CD4-positive, CD25-positive, alpha-beta regulatory T cell (primary cell): ENCODE measurements around the gene SORCS1. TPM values are rescaled to one million over a fixed set of nuclear protein-coding genes. Genes with fewer than 3 reads are reported as not detected.

Experiments
- ATAC-seq, 2 donors: fragments of 150-1000 bp; cut with Tn5 transposase; one replicate each; pipeline ENCODE4 v1.10.0; 2021; ENCODE audit warnings: low read depth in 2 of 2, moderate number of reproducible peaks in 2 of 2, moderate library complexity in 1 of 2
- DNase-seq, 3 donors: peaks; one replicate each; pipeline versions ENCODE4 v3.0.0 to v3.0.0-alpha.2; 2012 to 2022; ENCODE audit warnings: mixed read lengths in 1 of 3
- H3K27ac ChIP-seq: one replicate; pipeline ENCODE4 v1.7.0; 2013; ENCODE audit warnings: mild to moderate bottlenecking, low read length; ENCODE audit not compliant: insufficient read depth, poor library complexity, severe bottlenecking
- H3K27me3 ChIP-seq: one replicate; pipeline ENCODE4 v1.7.0; 2013; ENCODE audit warnings: low read length; ENCODE audit not compliant: control insufficient read depth, insufficient read depth
- H3K36me3 ChIP-seq: one replicate; pipeline ENCODE4 v1.7.0; 2013; ENCODE audit warnings: mild to moderate bottlenecking, low read length, moderate library complexity; ENCODE audit not compliant: control insufficient read depth, insufficient read depth
- H3K4me1 ChIP-seq: 2 replicates; pipeline ENCODE4 v1.7.0; 2013; ENCODE audit warnings: mild to moderate bottlenecking, low read length; ENCODE audit not compliant: insufficient read depth, control insufficient read depth, poor library complexity, severe bottlenecking
- H3K4me3 ChIP-seq: one replicate; pipeline ENCODE4 v1.7.0; 2013; ENCODE audit warnings: low read depth, mild to moderate bottlenecking, low read length, moderate library complexity
- H3K9me3 ChIP-seq, 2 experiments: 1 replicate in 1 of 2; 2 replicates in 1 of 2; pipeline ENCODE4 v1.7.0; 2013; ENCODE audit warnings: low read length in 2 of 2, mild to moderate bottlenecking in 1 of 2, moderate library complexity in 1 of 2; ENCODE audit not compliant: control insufficient read depth in 2 of 2
- H3K27ac Mint-ChIP-seq, 3 donors: one replicate each; pipeline ENCODE4 v1.8.0; 2020 to 2022; ENCODE audit warnings: mild to moderate bottlenecking in 3 of 3, mixed read lengths in 3 of 3, moderate library complexity in 2 of 3
- H3K27me3 Mint-ChIP-seq: one replicate; pipeline ENCODE4 v1.8.0; 2022; ENCODE audit warnings: mild to moderate bottlenecking, mixed read lengths
- H3K36me3 Mint-ChIP-seq: one replicate; pipeline ENCODE4 v1.8.0; 2020; ENCODE audit warnings: mixed read lengths
- H3K4me1 Mint-ChIP-seq, 4 donors: one replicate each; pipeline ENCODE4 v1.8.0; 2020 to 2022; ENCODE audit warnings: mixed read lengths in 4 of 4, mild to moderate bottlenecking in 1 of 4
- H3K4me3 Mint-ChIP-seq, 4 donors: one replicate each; pipeline ENCODE4 v1.8.0; 2020 to 2022; ENCODE audit warnings: mild to moderate bottlenecking in 4 of 4, mixed read lengths in 4 of 4, moderate library complexity in 3 of 4
- H3K9me3 Mint-ChIP-seq, 7 donors: one replicate each; pipeline ENCODE4 v1.8.0; 2020 to 2022; ENCODE audit warnings: mixed read lengths in 7 of 7, mild to moderate bottlenecking in 3 of 7, moderate library complexity in 2 of 7
- polyA plus RNA-seq, 4 donors: library from polyadenylated mRNA; unstranded; fragments of 300-500 nt; fragmentation: Illumina TruSeq; gene quantifications; one replicate each; pipeline ENCODE4 v1.2.3, GENCODE V29; 2021
- total RNA-seq: library from RNA; stranded (reverse); gene quantifications from one replicate; pipeline ENCODE4 v1.2.3, GENCODE V29; 2022

SORCS1 gene
- total and polyA plus RNA-seq, 5 donors from 2014 or later, result not detected

DNA sequence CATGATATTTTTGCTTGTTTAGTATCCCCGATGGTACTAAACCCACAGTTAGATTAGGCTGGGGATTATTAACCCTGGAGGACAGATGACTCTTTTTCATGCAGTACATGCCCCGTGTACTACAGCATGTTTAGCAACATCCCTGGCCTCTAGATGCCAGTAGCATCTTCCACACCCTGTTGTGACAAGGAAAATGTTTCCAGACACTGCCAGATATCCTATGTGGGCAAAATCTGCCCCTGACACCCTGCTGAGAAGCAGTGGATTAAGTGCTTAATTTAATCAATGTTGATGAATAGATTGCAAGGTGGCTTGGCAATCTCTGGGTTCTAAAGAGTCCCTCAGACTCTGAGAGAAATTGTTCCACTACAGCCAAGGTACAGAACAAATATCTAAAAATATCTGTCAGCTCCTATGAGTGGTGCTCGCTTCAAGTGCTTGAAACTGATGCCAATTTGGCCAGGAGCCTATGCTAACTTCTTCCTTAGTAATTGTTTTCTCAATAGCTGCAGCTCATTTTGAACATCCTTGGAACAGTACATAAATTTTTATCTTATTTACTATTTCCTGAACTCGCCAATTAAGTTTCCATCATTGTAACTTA lies 247.0 kb downstream of the SORCS1 start:
- Histone ChIP-seq H3K4me1 (no peaks in the 10 kb centered on the region), H3K27ac (no peak overlapping the region)

DNA sequence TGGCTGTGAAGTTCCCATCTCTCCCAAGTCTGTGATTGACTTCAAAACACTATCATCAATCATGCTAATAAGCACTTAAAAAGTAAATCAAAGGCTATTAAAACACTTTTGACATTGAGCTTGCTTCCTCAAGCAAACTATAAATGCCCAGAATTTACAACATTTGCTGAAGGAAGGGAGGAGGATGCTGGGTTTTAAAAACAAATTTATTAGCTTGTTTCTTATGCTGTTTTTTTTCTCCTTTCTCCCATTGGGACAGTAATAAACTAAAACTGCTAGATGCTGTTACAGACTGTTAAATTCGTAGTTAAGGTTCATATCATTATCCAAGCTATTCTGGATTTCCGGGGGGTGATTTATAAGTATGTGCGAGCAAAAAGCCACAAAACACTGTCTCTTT lies 250.5 kb downstream of the SORCS1 start:
- Mint-ChIP-seq H3K4me1 (no peaks in the 10 kb centered on the region), H3K9me3 (peaks cover 0 to 11% (median 3%) of the 10 kb centered on the region in 7 donors), H3K4me3 (no peak overlapping the region), H3K27me3 (no peaks in the 10 kb centered on the region), H3K36me3 (no peaks in the 10 kb centered on the region), H3K27ac (no peak overlapping the region)
- ATAC-seq (no peak), DNase-seq (no peak)
- Histone ChIP-seq H3K4me3 (no peak overlapping the region), H3K27me3 (no peaks in the 10 kb centered on the region), H3K27ac (no peak overlapping the region), H3K36me3 (no peaks in the 10 kb centered on the region), H3K9me3 (peaks cover 0 to 1% of the 10 kb centered on the region in 2 experiments), H3K4me1 (no peaks in the 10 kb centered on the region)

More for the DNA sequence above, 247.0 kb downstream of the SORCS1 start:
- no peaks in the 10 kb centered on the region for H3K36me3 Mint-ChIP-seq
- H3K36me3 ChIP-seq, result no peaks in the 10 kb centered on the region
- no peak overlapping the region for H3K4me3 Mint-ChIP-seq
- no peak for ATAC-seq
- peaks cover 0 to 4% of the 10 kb centered on the region in 2 experiments for H3K9me3 ChIP-seq
- no peak overlapping the region for H3K27ac Mint-ChIP-seq
- H3K4me3 ChIP-seq, result no peak overlapping the region
- H3K27me3 Mint-ChIP-seq, result no peaks in the 10 kb centered on the region
- H3K4me1 Mint-ChIP-seq, result no peaks in the 10 kb centered on the region
- H3K27me3 ChIP-seq, result no peaks in the 10 kb centered on the region
- H3K9me3 Mint-ChIP-seq, result peaks cover 0 to 11% (median 6%) of the 10 kb centered on the region in 7 donors
- no peak for DNase-seq

DNA sequence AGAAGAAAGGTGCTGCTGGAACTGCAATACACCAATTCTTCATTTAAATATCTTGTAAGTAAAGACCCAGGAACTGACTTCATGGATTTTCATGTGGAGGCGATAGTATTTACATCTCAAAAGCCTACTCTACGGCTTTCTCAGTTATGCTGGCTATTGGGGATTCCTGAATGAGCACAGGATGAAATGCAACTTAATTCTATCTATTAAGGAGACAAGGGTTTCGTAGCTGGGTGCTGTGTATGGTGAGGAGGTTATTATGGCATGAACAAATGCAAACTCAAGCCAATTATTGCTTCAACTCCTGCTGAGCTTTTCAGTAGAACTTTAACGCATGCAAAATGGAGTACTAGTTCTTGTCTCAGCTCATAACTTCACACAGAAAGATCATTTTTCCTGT lies 251.2 kb downstream of the SORCS1 start:
- Histone ChIP-seq H3K36me3 (no peaks in the 10 kb centered on the region), H3K27ac (no peak overlapping the region), H3K27me3 (no peaks in the 10 kb centered on the region), H3K4me3 (no peak overlapping the region), H3K9me3 (peaks cover 0 to 1% of the 10 kb centered on the region in 2 experiments), H3K4me1 (no peaks in the 10 kb centered on the region)
- no peak overlapping the region for H3K4me3 Mint-ChIP-seq
- ATAC-seq, result no peak
- no peaks in the 10 kb centered on the region for H3K27me3 Mint-ChIP-seq
- DNase-seq, result no peak
- H3K9me3 Mint-ChIP-seq, result peaks cover 0 to 12% (median 5%) of the 10 kb centered on the region in 7 donors
- H3K27ac Mint-ChIP-seq, result no peak overlapping the region
- no peaks in the 10 kb centered on the region for H3K4me1 Mint-ChIP-seq
- H3K36me3 Mint-ChIP-seq, result no peaks in the 10 kb centered on the region

DNA sequence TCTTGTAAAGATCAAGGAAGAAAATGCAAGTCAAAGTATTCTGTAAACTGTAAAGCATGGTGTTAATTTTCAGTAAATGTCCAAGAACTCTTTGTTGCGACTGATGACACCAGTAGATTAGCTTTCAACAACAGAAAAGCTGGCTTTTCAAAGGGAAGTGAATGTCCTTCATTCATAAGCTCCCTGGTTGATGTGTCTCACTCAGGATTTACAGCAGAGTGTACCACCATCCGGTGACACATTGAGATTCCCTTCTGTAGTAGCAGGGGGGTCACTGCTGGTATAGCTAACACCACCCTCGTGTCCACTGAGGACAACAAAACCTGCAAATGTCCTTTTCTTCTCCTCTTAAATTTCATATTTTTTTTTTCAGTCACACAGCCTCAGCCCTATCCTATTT lies 253.4 kb downstream of the SORCS1 start:
- peaks cover 0 to 17% (median 6%) of the 10 kb centered on the region in 7 donors for H3K9me3 Mint-ChIP-seq
- no peak for ATAC-seq
- H3K9me3 ChIP-seq, result peaks cover 0 to 1% of the 10 kb centered on the region in 2 experiments

DNA sequence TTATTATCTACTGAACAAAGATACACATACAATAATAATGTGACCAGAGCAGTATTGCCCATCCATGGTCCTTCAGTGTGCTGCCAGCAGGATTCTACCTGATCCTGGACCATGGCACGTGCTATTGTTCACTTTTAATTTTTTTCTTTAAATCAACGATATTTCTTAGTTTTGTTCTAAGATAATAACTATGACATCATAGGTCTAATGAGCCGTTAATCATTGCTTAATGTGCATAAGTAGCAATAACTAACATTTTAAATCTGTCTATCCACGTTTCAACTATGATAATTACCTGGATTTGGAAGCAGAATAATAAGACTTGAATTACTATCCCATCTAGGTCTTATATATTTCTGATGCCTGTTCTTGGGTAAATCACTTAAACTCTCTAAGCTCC lies 253.8 kb downstream of the SORCS1 start:
- Mint-ChIP-seq H3K4me1 (no peaks in the 10 kb centered on the region), H3K36me3 (no peaks in the 10 kb centered on the region), H3K9me3 (peaks cover 0 to 17% (median 6%) of the 10 kb centered on the region in 7 donors), H3K27ac (no peak overlapping the region), H3K4me3 (no peak overlapping the region), H3K27me3 (no peaks in the 10 kb centered on the region)
- no peaks in the 10 kb centered on the region for H3K36me3 ChIP-seq
- no peak overlapping the region for H3K27ac ChIP-seq
- no peak overlapping the region for H3K4me3 ChIP-seq
- ATAC-seq, result no peak
- no peak for DNase-seq
- no peaks in the 10 kb centered on the region for H3K27me3 ChIP-seq
- H3K4me1 ChIP-seq, result no peaks in the 10 kb centered on the region
- H3K9me3 ChIP-seq, result peaks cover 0 to 1% of the 10 kb centered on the region in 2 experiments

More for the DNA sequence above, 253.4 kb downstream of the SORCS1 start:
- no peak for DNase-seq
- Mint-ChIP-seq H3K36me3 (no peaks in the 10 kb centered on the region), H3K4me1 (no peaks in the 10 kb centered on the region), H3K4me3 (no peak overlapping the region), H3K27me3 (no peaks in the 10 kb centered on the region), H3K27ac (no peak overlapping the region)
- no peaks in the 10 kb centered on the region for H3K27me3 ChIP-seq
- no peaks in the 10 kb centered on the region for H3K36me3 ChIP-seq
- H3K4me3 ChIP-seq, result no peak overlapping the region
- H3K27ac ChIP-seq, result no peak overlapping the region
- H3K4me1 ChIP-seq, result no peaks in the 10 kb centered on the region

DNA sequence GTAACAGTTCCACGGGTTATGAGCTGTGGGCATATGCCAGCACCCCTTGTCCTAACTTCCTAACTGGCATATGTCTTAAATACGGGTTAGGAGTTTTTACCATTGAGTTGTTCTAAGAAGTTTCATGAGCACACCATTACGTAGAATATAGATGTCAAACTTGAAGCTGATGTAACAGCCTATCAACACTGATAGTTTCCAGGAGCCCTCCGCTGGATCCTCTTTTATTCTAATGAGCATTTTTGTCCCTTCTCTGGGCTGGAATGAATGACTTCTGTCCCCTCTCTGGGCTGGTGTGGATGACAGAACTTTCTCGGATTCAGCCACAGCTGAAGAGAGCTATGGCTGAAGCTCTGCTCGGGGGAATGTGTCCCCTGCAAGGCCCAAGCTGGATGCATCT lies 256.3 kb downstream of the SORCS1 start:
- Histone ChIP-seq H3K9me3 (peaks cover 0 to 1% of the 10 kb centered on the region in 2 experiments), H3K4me3 (no peak overlapping the region), H3K27ac (no peak overlapping the region), H3K36me3 (no peaks in the 10 kb centered on the region), H3K27me3 (no peaks in the 10 kb centered on the region), H3K4me1 (no peaks in the 10 kb centered on the region)
- Mint-ChIP-seq H3K27ac (no peak overlapping the region), H3K9me3 (peaks cover 0 to 12% (median 8%) of the 10 kb centered on the region in 7 donors), H3K4me3 (no peak overlapping the region), H3K36me3 (no peaks in the 10 kb centered on the region), H3K27me3 (no peaks in the 10 kb centered on the region), H3K4me1 (no peaks in the 10 kb centered on the region)
- no peak for DNase-seq
- no peak for ATAC-seq

DNA sequence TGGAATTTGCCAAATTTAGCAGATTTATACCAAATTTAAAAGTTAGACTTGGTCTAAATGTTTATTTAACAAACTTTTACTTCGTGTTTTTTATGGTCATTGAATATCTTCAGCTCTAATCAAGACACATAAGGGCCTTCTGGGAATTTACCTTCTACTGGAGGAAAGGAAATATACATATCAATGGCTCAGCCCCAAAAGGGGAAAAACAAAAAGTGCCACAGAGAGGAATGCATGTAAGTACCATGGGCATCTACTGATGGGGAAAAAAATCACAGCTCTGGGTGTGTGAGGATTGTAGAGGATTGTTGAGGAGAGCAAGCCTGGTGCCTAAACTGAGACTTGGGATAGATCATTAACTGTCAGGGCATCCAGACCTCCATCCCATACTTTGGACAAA lies 260.3 kb downstream of the SORCS1 start:
- Histone ChIP-seq H3K4me1 (no peaks in the 10 kb centered on the region), H3K9me3 (no peaks in the 10 kb centered on the region), H3K27me3 (no peaks in the 10 kb centered on the region), H3K4me3 (no peak overlapping the region), H3K36me3 (no peaks in the 10 kb centered on the region), H3K27ac (no peak overlapping the region)
- Mint-ChIP-seq H3K27me3 (no peaks in the 10 kb centered on the region), H3K4me1 (no peaks in the 10 kb centered on the region), H3K27ac (no peak overlapping the region), H3K4me3 (no peak overlapping the region), H3K36me3 (no peaks in the 10 kb centered on the region), H3K9me3 (peaks cover 0 to 21% (median 6%) of the 10 kb centered on the region in 7 donors)
- ATAC-seq, result no peak
- no peak for DNase-seq

DNA sequence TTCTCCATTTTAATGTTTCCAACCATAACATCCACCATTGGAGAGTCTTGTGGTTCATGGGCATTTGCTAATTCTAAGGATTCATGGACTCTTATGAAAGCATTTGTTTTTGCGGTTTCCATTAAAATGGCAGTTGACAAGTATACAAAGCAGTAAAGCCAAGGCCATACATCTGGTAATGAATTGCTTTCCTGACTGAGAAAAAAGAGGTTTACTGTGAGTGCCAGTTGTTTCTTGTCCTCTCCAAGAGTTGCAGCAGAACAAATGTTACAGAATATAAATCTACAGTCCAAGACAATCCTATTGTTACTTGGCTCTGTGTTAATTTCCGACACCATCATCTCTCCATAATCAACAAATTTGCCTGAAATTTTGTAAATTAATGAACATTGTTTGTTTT lies 261.3 kb downstream of the SORCS1 start:
- peaks cover under 1 to 16% (median 6%) of the 10 kb centered on the region in 7 donors for H3K9me3 Mint-ChIP-seq
- no peaks in the 10 kb centered on the region for H3K36me3 ChIP-seq
- no peak overlapping the region for H3K27ac Mint-ChIP-seq
- no peaks in the 10 kb centered on the region for H3K4me1 Mint-ChIP-seq
- H3K36me3 Mint-ChIP-seq, result no peaks in the 10 kb centered on the region
- DNase-seq (no peak), ATAC-seq (no peak)
- no peaks in the 10 kb centered on the region for H3K27me3 ChIP-seq
- no peaks in the 10 kb centered on the region for H3K4me1 ChIP-seq
- H3K27ac ChIP-seq, result no peak overlapping the region
- H3K4me3 ChIP-seq, result no peak overlapping the region
- no peak overlapping the region for H3K4me3 Mint-ChIP-seq
- H3K9me3 ChIP-seq, result no peaks in the 10 kb centered on the region
- no peaks in the 10 kb centered on the region for H3K27me3 Mint-ChIP-seq
